ENCODE results near the gene KCNB1.

The KCNB1 gene

DNA sequence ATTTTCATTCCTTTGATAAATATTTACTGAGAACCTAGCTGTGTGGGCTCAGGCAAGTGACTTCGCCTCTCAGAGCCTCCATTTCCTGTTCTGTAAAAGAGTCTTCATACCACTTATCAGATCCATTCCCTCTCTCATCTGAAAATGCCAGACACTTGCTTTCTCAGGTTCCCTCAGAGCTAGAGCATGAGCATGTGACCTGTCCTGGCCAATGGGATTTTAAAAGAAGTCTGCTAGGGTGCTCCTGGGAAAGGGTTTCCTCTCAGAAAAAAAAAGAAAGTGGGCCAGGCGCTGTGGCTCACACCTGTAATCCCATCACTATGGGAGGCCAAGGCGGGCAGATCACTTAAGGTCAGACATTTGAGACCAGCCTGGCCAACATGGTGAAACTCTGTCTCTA is 5.3 kb downstream of the KCNB1 start:
- DNase-seq (ENCODE audit: low read depth), result no peak

DNA sequence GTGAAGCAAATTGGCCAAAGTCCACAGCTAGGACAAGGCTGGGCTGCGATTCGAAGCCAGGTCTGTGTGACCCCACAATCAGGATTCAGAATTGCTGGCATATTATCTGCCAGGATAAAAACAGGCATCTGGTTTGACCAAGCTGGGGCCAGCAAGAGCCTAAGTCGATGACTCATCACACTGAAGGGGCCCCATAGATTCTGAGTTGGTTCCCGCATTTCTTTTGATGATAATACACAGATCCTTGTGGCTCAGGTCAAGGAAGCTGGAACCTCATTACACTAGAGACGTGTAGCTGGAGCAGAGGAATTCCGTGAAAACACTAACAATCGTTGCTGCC is 6.5 kb downstream of the KCNB1 start:
- DNase-seq (ENCODE audit: low read depth), result no peak

More for the DNA sequence above, 5.3 kb downstream of the KCNB1 start:
- H3K4me3 ChIP-seq (ENCODE audit: low read depth, low read length), result no peak overlapping the region

DNA sequence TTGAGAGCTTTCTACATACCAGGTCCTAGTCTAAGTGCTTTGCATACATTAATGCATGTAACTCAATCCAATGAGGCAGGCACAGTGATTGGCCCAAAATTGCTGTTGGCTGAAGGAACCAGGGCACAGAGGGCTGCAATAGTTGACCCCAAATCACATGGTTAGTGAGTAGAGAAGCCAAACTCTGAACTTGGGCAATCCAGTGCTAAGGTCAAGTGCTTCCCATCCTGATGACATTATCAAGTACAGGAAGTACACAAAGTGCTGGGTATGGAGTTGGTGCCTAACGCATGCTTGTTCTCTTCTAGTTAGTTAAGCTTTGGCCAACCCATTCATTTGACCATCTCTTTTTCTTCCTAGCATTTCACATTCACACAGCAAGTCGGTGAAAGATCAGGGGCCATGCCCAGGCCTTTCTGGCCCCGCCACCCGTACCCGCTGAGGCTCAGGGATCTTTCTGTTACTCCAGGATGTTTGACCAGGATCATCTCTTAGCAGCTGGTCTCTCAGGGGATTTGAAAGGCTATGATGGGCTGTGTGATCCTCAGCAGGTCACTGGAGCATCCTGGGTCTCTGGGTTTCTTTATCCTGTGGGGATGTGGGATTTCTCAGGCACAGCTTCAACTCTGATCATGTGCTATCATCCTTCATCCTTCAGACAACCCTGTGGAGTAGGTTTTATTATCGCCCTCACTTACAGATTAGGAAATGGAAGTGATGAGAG is 7.0 kb downstream of the KCNB1 start:
- H3K4me3 ChIP-seq (ENCODE audit: low read depth, low read length), result no peak overlapping the region
- DNase-seq (ENCODE audit: low read depth), result no peak

More for the DNA sequence above, 6.5 kb downstream of the KCNB1 start:
- H3K4me3 ChIP-seq (ENCODE audit: low read depth, low read length), result no peak overlapping the region

DNA sequence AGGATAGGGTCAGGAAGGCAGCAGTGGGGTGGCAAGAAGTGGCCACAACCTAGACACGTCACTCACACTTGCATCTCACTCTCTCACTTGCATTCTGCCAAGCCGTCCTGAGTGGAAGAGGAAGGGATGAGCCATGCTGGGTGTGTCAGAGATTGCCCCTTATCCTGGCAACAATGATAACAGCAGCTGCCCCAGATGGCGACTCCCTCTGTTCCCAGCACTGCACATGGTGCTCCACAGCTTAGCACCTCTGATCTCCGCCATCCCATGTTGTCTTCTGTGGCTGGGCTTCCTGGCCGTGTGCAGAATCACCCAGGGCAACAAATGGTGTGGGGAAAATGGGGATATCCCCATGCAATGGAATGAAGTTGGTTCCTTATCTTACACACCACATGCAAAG is 11.1 kb downstream of the KCNB1 start:
- no peak for DNase-seq (ENCODE audit: low read depth)
- H3K4me3 ChIP-seq (ENCODE audit: low read depth, low read length), result no peak overlapping the region

DNA sequence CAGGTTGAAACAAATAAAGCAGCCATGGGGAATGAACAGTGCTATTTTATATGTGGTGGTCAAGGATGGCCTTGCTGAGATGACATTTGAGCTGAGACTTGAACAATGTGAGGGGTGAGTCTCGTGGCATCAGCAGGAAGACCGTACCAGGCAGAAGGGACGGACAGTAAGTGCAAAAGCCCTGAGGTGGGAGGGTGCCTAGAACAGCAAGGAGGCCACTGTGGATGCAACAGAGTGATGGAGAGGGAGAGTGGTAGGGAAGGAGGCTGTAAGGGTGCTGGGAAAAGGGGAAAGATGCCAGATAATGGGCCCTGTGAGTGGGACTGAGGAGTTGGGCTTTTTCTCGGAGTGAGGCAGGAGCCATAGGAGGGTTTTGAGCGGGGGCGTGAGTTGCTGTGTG is 11.5 kb downstream of the KCNB1 start:
- H3K4me3 ChIP-seq (ENCODE audit: low read depth, low read length), result no peak overlapping the region
- DNase-seq (ENCODE audit: low read depth), result no peak

DNA sequence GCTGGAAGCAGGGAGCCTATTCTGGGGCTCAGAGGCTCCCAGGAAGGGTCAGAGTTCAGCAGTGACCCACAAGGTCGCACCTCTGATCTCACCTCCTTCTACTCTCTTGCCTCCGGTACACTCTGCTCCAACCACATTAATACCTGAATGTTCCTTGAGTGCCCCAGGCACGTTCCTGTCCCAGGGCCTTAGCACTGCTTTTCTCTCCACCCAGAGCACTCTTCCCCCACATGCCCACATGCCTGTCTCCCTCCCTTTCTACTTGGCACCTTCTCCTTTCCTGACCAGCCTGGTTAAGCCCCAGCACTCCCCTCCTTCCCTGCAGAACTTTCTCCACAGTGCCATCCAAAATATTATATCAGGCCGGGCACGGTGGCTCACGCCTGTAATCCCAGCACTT is 13.4 kb downstream of the KCNB1 start:
- DNase-seq (ENCODE audit: low read depth), result no peak

DNA sequence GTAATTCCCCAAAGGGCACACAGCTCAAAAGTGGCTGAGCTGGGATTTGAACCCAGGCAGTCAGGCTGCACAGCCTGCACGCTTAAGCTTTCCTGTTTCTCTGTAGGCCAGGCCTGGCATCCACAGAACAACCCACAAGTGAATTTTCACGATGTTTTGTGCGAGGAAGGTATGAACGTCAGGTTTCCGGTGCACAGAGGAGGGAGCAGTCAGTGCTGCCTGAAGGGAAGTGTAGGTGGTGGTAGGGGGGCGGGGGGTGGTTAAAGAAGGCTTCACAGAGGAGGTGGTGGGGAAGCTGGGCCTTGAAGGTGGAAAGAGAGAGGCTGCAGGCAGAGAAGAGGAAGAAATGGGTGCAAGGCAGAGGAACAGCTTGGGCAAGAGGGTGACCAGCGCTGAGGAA is 14.1 kb downstream of the KCNB1 start:
- no peak for DNase-seq (ENCODE audit: low read depth)
- no peak overlapping the region for H3K4me3 ChIP-seq (ENCODE audit: low read depth, low read length)

More for the DNA sequence above, 13.4 kb downstream of the KCNB1 start:
- H3K4me3 ChIP-seq (ENCODE audit: low read depth, low read length), result no peak overlapping the region

DNA sequence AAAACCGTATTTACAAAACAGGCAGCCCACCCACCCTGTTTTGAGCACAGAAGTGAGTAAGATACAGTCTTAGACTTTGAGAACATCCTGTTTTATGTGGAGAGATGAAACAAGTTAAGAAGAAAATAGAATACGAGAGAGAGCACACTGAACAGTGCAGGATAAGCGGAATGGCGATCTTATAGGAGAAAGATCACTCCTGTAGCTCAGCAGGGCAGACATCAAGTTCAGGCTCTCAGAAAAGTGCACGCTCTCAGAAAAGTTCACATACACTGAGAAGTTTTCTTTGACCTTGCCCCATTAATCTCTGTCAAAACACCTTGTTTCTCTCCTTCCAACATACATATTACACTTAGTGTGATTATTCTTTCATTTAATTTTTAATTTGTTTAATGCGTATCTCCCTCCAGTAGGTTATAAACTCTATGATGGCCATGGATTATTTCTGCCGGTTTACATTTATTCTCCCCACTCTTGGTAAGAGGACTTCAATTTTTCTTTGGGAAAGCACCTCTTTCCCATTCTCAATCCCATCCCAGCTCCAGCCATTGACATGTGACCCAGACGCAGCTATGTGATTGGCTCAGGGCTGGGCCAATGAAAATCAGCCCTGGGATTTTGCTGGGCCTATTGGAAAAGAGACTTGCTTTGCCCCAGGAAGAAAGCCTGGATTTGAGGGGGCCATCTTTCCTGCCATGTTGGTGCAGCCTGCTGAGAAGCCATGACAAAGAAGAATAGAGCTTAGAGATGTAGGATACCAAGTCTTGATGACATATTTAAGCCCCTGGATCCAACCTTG is 16.2 kb downstream of the KCNB1 start:
- H3K4me3 ChIP-seq (ENCODE audit: low read depth, low read length), result no peak overlapping the region
- no peak for DNase-seq (ENCODE audit: low read depth)

DNA sequence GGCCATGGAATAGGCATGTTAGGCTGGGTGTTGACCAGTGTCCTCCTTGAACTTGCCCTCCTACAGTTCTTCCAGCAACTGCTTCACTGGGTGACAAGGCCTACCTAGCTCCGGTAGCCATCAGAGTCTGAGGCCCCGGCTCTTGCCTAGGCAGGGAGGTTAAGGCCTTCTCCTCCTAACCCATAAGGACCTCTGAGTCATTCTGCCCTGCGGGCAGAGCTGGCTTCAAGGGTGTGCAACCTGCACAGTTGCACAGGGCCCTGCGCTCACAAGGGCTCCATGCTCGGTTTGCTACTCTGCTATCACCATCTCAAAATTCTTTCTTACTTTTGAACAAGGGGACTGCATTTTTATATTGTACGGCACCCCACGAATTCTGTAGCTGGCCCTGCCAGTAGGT is 17.9 kb downstream of the KCNB1 start:
- no peak overlapping the region for H3K4me3 ChIP-seq (ENCODE audit: low read depth, low read length)
- DNase-seq (ENCODE audit: low read depth), result no peak

DNA sequence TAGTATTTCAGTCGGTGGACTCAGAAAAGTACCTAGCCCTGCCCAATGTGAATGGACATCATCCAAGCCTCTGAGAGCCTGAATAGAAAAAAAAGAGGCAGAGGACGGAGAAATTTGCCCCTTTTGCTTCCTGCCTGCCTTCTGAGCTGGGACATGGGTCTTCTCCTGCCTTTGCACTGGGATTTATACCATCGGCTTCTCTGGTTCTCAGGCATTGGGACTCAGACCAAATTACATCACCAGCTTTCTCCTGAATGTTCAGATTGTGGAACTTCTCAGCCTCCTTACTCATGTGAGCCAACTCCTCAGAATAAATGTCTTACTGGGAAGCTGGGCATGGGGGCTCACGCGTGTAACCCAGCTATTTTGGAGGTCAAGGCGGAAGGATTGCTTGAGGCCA is 19.8 kb downstream of the KCNB1 start:
- no peak overlapping the region for H3K4me3 ChIP-seq (ENCODE audit: low read depth, low read length)

DNA sequence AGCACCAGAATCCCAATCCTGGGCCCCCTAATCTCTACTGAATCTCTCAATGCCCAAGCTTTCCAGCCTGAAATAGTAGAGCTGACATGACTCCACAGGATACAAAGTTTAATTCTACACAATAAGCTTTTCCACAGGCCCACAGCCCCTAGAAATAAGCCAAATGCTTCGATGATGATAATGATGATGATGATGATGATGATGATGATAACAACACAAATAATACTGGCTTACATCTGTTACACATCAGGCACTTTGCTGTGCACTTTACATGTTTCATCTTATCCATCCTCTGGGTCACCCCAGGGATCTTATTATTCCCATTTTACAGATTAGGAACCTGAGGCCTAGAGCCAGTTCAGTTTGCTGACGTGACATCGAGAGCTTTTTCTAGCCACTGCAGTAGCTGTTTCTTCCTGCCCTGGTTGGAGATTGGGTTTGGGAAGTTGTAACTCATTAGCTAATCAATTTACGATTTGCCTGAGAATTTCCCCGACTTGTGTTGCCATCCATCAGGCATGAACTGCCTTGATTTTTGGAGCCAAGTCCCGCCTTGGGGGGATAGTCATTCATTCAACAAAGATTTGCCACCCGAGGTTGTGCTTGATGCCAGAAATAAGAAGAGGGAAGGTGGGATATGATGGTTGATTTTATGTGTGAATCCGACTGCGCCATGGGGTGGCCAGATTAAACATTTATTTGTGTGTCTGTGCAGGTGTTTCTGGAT is 20.4 kb downstream of the KCNB1 start:
- DNase-seq (ENCODE audit: low read depth), result no peak
- H3K4me3 ChIP-seq (ENCODE audit: low read depth, low read length), result no peak overlapping the region

More for the DNA sequence above, 19.8 kb downstream of the KCNB1 start:
- DNase-seq (ENCODE audit: low read depth), result no peak

DNA sequence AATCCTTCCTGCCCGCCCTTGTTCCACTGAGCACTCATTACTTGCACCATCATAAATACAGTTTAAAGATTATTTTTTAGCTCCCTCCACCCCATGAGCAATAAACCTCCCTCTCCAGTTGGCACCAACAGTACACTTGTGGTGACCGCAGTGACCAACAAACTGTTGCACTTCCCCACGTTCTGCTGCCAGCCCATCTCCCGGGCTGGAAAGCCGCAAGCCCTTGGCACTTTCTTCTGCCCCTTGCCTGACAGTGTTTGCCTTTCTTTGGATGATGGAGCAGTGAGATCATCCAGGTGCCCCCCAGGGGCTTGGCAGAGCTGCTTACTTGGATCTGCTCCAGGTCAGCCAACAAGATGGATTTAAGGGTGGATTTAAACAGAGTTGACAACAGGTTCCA is 21.6 kb downstream of the KCNB1 start:
- no peak for DNase-seq (ENCODE audit: low read depth)
- H3K4me3 ChIP-seq (ENCODE audit: low read depth, low read length), result no peak overlapping the region

DNA sequence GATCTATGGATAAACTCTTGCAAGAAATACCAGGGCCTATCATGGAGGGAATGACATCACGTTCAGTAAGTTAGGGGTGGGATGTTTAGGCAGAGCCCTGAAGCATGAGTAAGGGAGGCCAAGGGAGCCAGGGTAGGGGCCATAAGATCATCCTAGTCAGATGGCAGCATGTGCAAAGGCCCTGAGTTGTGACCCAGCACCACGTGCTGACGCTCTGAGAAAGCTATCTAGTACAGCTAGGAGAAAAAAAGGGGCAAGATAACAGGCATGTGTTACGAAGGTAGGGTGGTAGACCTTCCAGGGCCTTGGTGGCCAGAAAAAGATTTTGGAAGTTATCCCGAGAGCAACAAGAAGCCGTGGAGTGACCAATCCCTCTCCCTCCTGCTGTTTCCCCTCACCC is 22.3 kb downstream of the KCNB1 start:
- no peak for DNase-seq (ENCODE audit: low read depth)
- no peak overlapping the region for H3K4me3 ChIP-seq (ENCODE audit: low read depth, low read length)

DNA sequence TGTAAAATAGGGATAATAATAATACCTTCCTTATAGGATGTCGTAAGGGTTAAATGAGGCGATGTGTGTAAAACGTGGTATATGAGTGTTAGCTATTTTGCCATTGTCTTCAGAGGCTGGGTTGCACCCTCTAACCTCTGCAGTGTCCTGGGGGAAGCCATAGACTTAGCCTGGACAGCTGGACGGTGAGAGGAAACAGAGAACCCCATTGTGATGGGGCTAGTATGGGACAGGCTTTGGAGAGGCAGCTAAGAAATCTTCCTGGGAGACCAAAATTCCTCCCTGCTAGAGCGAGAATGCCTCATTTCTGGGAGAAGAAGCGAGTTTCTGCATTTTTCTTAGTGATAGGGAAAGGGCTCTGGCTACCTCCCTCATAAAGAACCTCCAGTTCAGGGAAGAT is 22.8 kb downstream of the KCNB1 start:
- no peak overlapping the region for H3K4me3 ChIP-seq (ENCODE audit: low read depth, low read length)
- no peak for DNase-seq (ENCODE audit: low read depth)

DNA sequence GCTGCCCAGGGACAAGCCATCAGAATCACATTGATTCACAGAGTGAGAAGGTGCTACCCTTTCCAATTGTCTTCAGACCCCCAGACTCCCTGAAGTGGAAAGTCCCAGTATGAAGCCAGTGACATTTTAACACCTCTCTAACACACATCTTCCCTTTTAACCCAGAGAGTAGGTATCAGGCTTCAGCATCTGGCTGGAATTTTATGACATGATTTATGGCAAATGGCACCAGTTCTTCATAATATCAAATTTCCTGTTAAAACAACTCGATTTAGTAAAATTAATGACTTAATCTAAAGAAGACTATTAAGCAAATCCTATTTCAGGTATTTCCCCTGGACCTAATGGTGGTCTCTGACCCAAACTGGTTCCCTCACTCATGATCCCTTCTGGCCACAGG is 25.0 kb downstream of the KCNB1 start:
- no peak for DNase-seq (ENCODE audit: low read depth)
- no peak overlapping the region for H3K4me3 ChIP-seq (ENCODE audit: low read depth, low read length)

DNA sequence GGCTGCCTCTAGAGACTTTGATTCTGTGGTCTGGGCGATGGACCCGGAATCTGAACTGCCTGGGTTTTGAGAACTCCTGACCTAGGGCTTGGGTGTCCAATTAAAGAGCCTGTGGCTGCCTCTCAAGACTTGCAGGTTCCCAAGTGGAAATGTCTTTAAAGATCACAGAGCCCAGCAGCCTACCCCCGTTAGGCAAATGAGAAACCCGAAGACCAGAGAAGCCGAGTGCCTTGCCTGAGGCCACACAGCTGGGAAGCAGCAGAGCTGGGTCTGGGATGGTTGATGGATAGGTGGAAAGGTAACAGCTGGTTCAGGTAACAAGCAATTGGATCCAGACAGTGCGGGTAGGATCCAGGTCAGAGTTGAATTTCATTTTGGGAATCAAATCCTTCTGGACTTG is 25.8 kb downstream of the KCNB1 start:
- H3K4me3 ChIP-seq (ENCODE audit: low read depth, low read length), result no peak overlapping the region
- no peak for DNase-seq (ENCODE audit: low read depth)

DNA sequence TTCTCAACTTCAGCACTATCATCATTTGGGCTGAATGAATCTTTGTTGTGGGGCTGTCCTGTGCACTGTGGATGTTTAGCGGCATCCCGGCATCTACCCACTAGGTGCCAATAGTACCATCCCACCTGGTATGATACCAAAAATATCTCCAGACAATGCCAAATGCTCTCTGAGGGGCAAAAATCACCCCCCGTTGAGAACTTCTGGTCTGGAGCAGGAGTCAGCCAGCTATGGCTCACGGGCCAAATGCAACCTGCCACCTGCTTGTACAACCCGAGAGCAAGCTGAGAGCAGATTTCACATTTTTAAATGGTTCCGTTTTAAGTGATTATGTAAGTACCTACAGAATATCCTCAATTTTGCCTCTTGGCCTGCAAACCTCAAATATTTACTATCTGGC is 26.8 kb downstream of the KCNB1 start:
- no peak for DNase-seq (ENCODE audit: low read depth)
- H3K4me3 ChIP-seq (ENCODE audit: low read depth, low read length), result no peak overlapping the region

DNA sequence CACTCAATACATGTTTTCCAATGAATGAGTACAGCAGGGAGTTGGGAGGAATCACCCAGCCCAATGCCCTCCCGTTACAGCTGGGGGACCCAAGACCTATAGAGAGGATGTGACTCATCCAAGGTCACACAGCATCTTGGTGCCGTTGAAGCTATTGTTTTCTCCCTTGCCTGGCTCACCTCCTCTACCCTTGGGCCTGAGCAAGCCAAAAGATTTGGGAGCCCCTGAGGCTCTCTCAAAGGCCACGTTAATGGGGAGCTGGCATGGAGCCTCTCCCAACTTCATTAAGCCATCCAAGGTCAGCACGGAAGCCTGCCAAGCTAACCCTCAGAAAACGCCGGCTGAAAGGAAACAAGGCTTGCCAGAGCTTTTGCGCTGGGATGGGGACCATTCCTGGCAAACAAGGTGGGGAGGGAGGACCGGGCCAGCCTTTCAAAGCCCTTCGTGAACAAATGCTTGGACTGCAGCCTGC is 30.4 kb downstream of the KCNB1 start:
- DNase-seq (ENCODE audit: low read depth), result no peak
- no peak overlapping the region for H3K4me3 ChIP-seq (ENCODE audit: low read depth, low read length)

DNA sequence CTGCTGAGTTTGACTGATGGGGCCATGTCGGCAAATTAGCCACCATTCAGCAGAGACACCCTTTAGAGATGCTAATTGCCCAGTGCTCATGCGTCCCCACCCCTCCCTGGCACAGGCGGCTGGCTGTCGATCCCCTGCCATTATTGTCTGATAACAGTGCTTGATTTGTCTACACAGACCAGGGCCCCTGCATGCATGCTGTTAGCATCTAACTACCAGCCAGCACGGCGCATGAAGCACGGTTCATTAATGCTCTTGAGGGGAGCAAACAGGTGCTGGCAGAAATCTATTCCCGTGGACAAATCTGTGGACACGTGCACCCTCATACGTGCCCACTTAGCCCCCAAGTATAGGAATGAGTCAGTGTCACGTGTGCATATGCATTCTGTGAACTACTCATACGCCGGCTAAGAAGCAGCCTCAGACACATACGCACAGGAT is 32.2 kb downstream of the KCNB1 start:
- no peak overlapping the region for H3K4me3 ChIP-seq (ENCODE audit: low read depth, low read length)
- no peak for DNase-seq (ENCODE audit: low read depth)

DNA sequence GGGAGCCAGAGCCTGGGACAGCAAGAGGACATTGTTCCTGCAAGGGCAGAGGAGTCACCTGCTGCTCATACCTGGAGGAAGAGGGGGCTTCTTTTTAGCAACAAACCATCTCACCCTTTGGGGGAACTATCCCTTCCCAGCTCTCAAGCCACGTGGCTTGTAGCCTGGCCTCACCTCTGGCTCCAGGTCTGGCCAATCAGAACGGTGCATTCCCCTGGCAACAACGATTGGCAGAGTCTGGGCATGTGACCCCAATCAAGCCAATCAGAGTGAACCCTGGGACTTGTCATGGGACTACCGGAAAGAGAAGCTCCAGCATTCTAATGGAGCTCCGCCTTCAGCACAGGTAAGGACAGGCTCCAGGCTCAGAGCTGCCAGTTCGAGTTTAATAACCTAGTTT is 33.6 kb downstream of the KCNB1 start:
- no peak overlapping the region for H3K4me3 ChIP-seq (ENCODE audit: low read depth, low read length)
- no peak for DNase-seq (ENCODE audit: low read depth)

Measured in skeletal muscle cell (primary cell).